ENCODE data around the gene TTYH3. TPM values are rescaled to one million over a fixed set of nuclear protein-coding genes. Genes with fewer than 3 reads are reported as not detected.

The TTYH3 gene
- total RNA-seq, 1 experiment from 2014 or later = 122 TPM

DNA sequence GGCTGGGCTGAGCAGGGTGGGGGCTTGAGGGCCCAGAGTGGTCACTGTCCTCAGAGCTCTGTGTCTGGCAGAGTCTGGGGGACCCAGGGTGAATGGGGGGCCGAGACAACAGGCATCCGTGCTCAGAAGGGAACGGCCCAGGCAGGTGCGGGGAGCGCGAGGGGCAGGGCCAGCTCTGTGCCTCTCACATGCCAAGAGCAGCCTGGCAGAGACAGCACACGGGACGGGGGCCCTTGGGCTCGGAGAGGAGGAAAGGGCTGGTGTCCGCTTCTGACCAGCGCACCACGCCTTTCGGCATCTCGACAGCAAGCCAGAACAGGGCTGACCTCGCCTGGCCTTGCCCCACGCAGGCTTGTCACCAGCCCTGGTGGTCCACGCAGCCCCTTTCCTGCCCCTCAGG, 69.6 kb downstream of the TTYH3 start:
- Histone ChIP-seq H4K8ac (replicated peaks; ENCODE audit: insufficient read length, low read depth, low read length) (no peak overlapping the region), H2AFZ (ENCODE audit: low read length) (no peak overlapping the region), H3T11ph (ENCODE audit: low read length) (no peak overlapping the region), H3K14ac (ENCODE audit: insufficient read depth, low read length) (no peak overlapping the region), H3K4me2 (ENCODE audit: insufficient read depth, insufficient read length, low read length) (no peak overlapping the region), H2BK12ac (ENCODE audit: insufficient read length, low read depth, low read length) (no peak overlapping the region), H2BK20ac (ENCODE audit: low read depth, low read length, poor library complexity, severe bottlenecking) (no peak overlapping the region), H3K79me2 (ENCODE audit: insufficient read depth, low read length) (no peaks in the 10 kb centered on the region), H3K9ac (ENCODE audit: extremely low read depth, insufficient read length, low read length) (no peak overlapping the region), H2BK15ac (ENCODE audit: low read depth, low read length) (no peak overlapping the region), H2BK120ac (ENCODE audit: low read depth, low read length, poor library complexity, severe bottlenecking) (no peak overlapping the region), H3K18ac (ENCODE audit: insufficient read length, low read depth, low read length) (no peak overlapping the region), H3K23me2 (ENCODE audit: insufficient read length, low read depth, low read length, poor library complexity, severe bottlenecking) (no peaks in the 10 kb centered on the region), H4K20me1 (ENCODE audit: control insufficient read depth, insufficient read depth, insufficient read length) (no peaks in the 10 kb centered on the region), H3K4me1 (ENCODE audit: insufficient read depth, low read length) (no peaks in the 10 kb centered on the region), H3K9me3 (ENCODE audit: control insufficient read depth, low read depth, low read length) (no peaks in the 10 kb centered on the region), H3K4ac (ENCODE audit: low read depth, low read length) (no peak overlapping the region), H4K5ac (ENCODE audit: insufficient read length, low read depth, low read length) (no peak overlapping the region), H4K91ac (ENCODE audit: insufficient read length, low read depth, low read length) (no peak overlapping the region), H3K23ac (ENCODE audit: insufficient read length, low read depth, low read length) (no peak overlapping the region), H2BK5ac (ENCODE audit: insufficient read length, low read length) (no peak overlapping the region), H2AK5ac (ENCODE audit: insufficient read length, low read length) (no peak overlapping the region), H3K27ac (ENCODE audit: insufficient read length, low read depth, low read length) (no peak overlapping the region), H3K27me3 (ENCODE audit: insufficient read depth, low read length) (no peaks in the 10 kb centered on the region), H3K79me1 (ENCODE audit: insufficient read depth, low read depth, low read length, poor library complexity, severe bottlenecking) (no peaks in the 10 kb centered on the region), H3K56ac (ENCODE audit: insufficient read length, low read depth, low read length) (no peak overlapping the region)
- Mint-ChIP-seq H3K9me3 (no peaks in the 10 kb centered on the region), H3K36me3 (ENCODE audit: insufficient read depth in 1 of 3, low read depth in 3 of 3) (peaks cover 0 to 1% (median 0%) of the 10 kb centered on the region in 3 experiments; a peak in 2 of 7 replicates), H3K4me1 (peaks cover 5 to 6% of the 10 kb centered on the region in 2 experiments), H3K27ac (peak overlapping the region in 1 of 3 experiments; percentile 35; a peak in 1 of 7 replicates), H3K27me3 (ENCODE audit: low read depth) (peaks cover 2% of the 10 kb centered on the region), H3K4me3 (no peak overlapping the region)
- TF ChIP-seq, protein P1, sequence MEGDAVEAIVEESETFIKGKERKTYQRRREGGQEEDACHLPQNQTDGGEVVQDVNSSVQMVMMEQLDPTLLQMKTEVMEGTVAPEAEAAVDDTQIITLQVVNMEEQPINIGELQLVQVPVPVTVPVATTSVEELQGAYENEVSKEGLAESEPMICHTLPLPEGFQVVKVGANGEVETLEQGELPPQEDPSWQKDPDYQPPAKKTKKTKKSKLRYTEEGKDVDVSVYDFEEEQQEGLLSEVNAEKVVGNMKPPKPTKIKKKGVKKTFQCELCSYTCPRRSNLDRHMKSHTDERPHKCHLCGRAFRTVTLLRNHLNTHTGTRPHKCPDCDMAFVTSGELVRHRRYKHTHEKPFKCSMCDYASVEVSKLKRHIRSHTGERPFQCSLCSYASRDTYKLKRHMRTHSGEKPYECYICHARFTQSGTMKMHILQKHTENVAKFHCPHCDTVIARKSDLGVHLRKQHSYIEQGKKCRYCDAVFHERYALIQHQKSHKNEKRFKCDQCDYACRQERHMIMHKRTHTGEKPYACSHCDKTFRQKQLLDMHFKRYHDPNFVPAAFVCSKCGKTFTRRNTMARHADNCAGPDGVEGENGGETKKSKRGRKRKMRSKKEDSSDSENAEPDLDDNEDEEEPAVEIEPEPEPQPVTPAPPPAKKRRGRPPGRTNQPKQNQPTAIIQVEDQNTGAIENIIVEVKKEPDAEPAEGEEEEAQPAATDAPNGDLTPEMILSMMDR (conservative IDR thresholded peaks at IDR 0.05) = no peak
- WGBS (ENCODE audit: extremely low coverage, insufficient read length, low lambda C conversion rate) = no CpG with 5 or more reads among the region's 17 CpGs
- no peak for DNase-seq
